Spleen (tissue), 7 donors: Measurements from ENCODE around the gene MYRF.

Source experiments
- CTCF ChIP-seq, 11 experiments: fragments of 200-600 bp in 7 of 11; fragments of 450-650 bp in 4 of 11; sonication (generic) in 4 of 11; IDR thresholded peaks in 8 of 11; conservative IDR thresholded peaks in 3 of 11; 1 replicate in 7 of 11; 2 replicates in 4 of 11; pipeline versions ENCODE4 v1.4.0 to v1.8.0; 2016 to 2021; ENCODE audit warnings: antibody characterized with exemption in 11 of 11, inconsistent platforms in 4 of 11, mild to moderate bottlenecking in 1 of 11
- POLR2A ChIP-seq, 3 donors: fragments of 450-650 bp; IDR thresholded peaks; one replicate each; pipeline ENCODE4 v1.5.1; 2017; ENCODE audit warnings: antibody characterized with exemption in 3 of 3, mild to moderate bottlenecking in 1 of 3
- donor health status: DM: no; HTN: no; CAD: no; lungs with moderate emphysema.
- donor health status: DM: no; HTN: no; CAD: no.
- donor health status: DM: no; HTN: no; CAD: no.

GRCh38 chr11:61757213-61757862, 4.9 kb downstream of the MYRF start:
- TF ChIP-seq CTCF (IDR thresholded peaks at IDR 0.05 in 8 of 11, conservative IDR thresholded peaks at IDR 0.05 in 3 of 11) (no peak), POLR2A (IDR thresholded peaks at IDR 0.05) (no peak)
